ENCODE data around the gene MSANTD2.

MSANTD2 gene

GRCh38 chr11:124834526-124835180 lies 34.4 kb upstream of the MSANTD2 start:
- no peak for DNase-seq (ENCODE audit: low read depth)
- no peak overlapping the region for H3K4me3 ChIP-seq (ENCODE audit: low read depth, low read length)

GRCh38 chr11:124832571-124832970 lies 32.4 kb upstream of the MSANTD2 start:
- no peak for DNase-seq (ENCODE audit: low read depth)
- H3K4me3 ChIP-seq (ENCODE audit: low read depth, low read length), result no peak overlapping the region
- TF ChIP-seq CTCF (conservative IDR thresholded peaks at IDR 0.05; ENCODE audit: low read depth, low read length), result no peak

More at GRCh38 chr11:124834526-124835180, 34.4 kb upstream of the MSANTD2 start:
- no peak for TF ChIP-seq CTCF (conservative IDR thresholded peaks at IDR 0.05; ENCODE audit: low read depth, low read length)

- DNase-seq (ENCODE audit: low read depth), result no peak
- no peak for TF ChIP-seq CTCF (conservative IDR thresholded peaks at IDR 0.05; ENCODE audit: low read depth, low read length)
- no peak overlapping the region for H3K4me3 ChIP-seq (ENCODE audit: low read depth, low read length)
Observed at GRCh38 chr11:124831897-124832296, 31.7 kb upstream of the MSANTD2 start.

GRCh38 chr11:124830749-124831148 lies 30.5 kb upstream of the MSANTD2 start:
- TF ChIP-seq CTCF (conservative IDR thresholded peaks at IDR 0.05; ENCODE audit: low read depth, low read length), result no peak
- H3K4me3 ChIP-seq (ENCODE audit: low read depth, low read length), result no peak overlapping the region
- DNase-seq (ENCODE audit: low read depth), result no peak

- no peak for TF ChIP-seq CTCF (conservative IDR thresholded peaks at IDR 0.05; ENCODE audit: low read depth, low read length)
- peak; percentile 24 for DNase-seq (ENCODE audit: low read depth)
- no peak overlapping the region for H3K4me3 ChIP-seq (ENCODE audit: low read depth, low read length)
Observed at GRCh38 chr11:124829986-124830385, 29.8 kb upstream of the MSANTD2 start.

- TF ChIP-seq CTCF (conservative IDR thresholded peaks at IDR 0.05; ENCODE audit: low read depth, low read length), result no peak
- H3K4me3 ChIP-seq (ENCODE audit: low read depth, low read length), result no peak overlapping the region
- DNase-seq (ENCODE audit: low read depth), result no peak
Observed at GRCh38 chr11:124825876-124826275, 25.7 kb upstream of the MSANTD2 start.
